Left hindlimb (tissue), 1 donor: ENCODE data around the gene SPDYE6.
A peak's percentile ranks its signal among the peaks of the same experiment; 100 is the strongest.
"Not testable (repeated sequence)": the region's sequence is repeated elsewhere in the genome, so short reads cannot be mapped to it uniquely, and the experiment has no call there.

ENCODE experiments used
- DNase-seq: peaks from one replicate; pipeline ENCODE4 v3.0.0-alpha.2; 2018

The SPDYE6 gene

GRCh38 chr7:102356344-102356743 is at the start of gene SPDYE6:
SPDYE6 (minus strand) TSS chr7:102356444; CDS start chr7:102356023, 421 bp downstream.
- not testable (repeated sequence) for DNase-seq

DNA sequence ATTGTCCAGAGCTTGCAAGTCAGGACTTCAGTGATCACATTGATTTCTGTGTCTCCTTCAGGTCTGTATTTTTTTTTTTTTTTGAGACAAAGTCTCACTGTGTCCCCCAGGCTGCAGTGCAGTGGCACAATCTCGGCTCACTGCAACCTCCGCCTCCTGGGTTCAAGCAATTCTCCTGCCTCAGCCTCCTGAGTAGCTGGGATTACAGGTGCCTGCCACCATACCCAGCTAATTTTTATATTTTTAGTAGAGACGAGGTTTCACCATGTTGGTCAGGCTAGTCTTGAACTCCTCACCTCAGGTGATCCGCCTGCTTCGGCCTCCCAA is 48.6 kb upstream of the SPDYE6 start:
- not testable (repeated sequence) for DNase-seq

DNA sequence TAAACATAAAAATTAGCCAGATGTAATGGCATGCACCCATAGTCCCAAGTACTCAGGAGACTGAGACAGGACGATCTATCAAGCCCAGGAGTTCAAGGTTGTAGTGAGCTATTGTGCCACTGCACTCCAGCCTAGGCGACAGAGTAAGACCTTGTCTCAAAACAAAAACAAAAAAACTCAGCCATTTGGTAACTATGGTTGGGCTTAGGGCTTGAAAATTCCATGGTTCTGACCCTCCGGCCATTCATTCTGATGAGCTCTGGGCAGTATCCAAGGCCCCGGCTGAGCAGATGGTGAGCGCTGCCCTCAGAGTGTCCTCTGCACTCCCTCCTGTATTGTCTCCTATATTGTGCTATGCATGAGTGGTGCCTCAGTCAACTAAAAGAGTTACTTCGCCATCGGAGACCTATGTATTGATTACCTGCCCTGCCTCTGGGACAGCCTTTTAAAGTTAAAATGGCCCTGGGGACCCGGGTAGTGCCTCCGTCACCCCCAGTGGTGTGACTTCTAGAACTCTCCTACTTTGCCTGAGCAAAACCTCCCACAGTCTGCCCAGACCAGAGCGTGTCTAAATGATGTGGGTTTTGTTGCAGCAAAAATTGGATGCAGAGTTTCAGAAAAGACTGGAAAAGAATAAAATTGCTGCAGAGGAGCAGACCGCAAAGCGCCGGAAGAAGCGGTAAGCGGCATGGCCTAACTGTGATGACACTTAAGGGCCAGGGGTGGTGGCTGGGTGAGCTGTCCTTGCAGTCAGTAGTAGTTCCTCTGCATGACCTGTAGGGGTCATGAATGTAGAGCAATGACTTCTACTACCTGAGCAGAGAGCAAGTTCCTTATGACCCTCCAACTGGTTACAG is 48.0 kb upstream of the SPDYE6 start:
- no peak for DNase-seq

DNA sequence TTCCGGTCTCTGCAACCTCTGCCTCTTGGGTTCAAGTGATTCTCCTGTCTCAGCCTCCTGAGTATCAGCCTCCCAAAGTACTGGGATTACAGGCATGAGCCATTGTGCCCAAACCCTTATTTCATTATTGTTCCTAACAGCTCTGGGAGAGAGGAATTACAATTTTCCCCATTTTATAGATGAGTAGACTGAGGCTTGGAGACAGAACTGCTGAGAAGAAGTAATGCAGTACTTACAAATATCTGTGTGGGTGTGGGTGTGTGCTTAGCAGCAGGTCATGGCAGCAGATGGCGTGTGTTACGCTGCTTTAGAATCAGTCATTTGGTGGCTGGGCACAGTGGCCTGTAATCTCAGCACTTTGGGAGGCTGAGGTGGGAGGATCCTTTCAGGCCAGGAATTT is 47.3 kb upstream of the SPDYE6 start:
- DNase-seq, result no peak

DNA sequence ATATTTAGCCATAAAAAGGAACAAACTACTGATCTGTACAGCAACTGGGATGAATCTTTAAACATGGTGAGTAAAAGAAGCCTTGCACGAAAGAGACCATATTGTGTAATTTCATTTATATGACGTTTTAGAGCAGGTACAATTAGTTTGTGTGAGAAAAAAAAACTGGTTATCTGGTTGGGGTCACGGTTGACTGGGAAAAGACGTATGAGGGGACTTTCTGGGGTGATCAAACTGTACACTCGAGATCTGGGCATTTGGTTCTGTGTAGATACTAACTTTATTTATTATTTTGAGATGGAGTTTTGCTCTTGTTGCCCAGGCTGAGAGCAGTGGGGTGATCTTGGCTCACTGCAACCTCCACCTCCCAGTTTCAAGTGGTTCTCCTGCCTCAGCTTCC is 44.1 kb upstream of the SPDYE6 start:
- DNase-seq, result no peak

GRCh38 chr7:102398543-102398942 is 42.3 kb upstream of the SPDYE6 start:
- DNase-seq, result no peak

DNA sequence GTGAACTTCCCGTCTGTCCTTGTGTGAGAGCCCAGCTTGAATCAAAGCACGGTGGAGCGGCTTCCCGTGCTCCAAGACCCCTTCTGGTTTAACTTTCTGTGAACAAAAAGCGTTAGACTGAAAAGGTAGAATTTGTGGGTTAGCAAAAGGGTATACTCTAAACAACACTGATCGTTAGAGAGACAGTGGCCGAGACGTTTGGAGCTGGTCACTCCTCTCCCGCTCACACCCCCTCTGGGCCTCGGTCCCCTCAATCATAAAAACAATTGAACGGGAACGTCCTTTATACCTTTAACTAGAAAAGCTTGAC is 40.4 kb upstream of the SPDYE6 start:
- DNase-seq, result no peak

DNA sequence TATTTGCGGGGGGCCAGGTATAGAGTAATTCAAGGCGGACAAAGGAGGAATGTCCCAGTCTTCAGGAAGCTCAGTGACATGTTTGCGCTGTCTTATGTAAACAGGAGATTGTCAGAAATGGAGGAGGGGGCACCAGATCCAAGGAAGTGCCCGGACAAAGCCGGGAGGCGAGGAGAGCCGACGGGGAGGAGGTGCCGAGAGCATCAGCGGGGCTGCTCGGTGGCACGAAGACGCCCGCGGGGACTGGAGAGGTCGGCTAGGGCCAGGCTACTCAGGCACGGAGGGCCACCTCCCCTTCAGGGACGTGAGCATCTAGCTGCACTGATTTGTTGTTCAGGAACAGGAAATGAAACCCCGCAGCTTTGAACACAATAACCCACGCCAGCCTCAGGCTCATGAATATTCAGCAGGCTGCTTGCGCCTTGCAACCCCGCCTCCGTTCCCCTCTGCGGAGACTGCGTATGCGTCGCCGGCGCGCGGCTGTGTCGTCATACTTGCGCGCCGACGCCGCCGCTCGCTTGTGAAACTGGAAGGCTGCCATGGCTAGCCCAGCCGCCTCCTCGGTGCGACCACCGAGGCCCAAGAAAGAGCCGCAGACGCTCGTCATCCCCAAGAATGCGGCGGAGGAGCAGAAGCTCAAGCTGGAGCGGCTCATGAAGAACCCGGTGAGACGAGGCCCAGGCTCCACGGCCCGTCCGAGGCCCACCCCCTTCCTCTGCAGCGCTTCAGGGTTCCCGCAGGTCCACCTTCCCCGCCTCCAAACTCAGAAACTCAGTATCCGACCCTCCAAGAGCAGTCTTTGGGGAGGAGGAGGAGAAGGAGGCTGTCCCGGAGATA is 39.8 kb upstream of the SPDYE6 start, which contains the start of gene PRKRIP1:
TSS of gene PRKRIP1 (plus strand) at position 491 of the 837 bp plus-strand sequence. CDS start at position 540, 49 bp downstream.
- peak; percentile 90 for DNase-seq

GRCh38 chr7:102395592-102395872 is 39.3 kb upstream of the SPDYE6 start:
- DNase-seq, result no peak

DNA sequence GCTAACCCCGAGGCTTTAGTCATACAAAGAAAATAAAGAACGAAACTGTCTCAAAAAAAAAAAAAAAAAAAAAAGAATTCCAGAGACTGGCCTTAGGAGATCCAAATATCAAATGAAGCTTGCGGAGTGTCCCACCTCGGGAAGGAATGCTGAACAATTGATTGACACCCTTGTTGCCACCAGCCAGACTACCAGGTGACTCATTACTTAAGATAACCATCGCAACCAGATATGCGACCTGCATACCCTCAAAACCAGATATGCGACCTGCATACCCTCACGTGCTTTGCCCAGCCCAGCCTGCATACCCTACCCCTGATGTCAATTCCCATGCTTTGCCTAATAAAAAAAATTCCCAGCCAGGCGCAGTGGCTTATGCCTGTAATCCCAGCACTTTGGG is 37.2 kb upstream of the SPDYE6 start:
- no peak for DNase-seq

GRCh38 chr7:102392330-102392729 is 36.1 kb upstream of the SPDYE6 start:
- DNase-seq, result no peak

- DNase-seq, result peak; percentile 82
These were observed 34.6 kb upstream of the SPDYE6 start for GRCh38 chr7:102390697-102391484.

DNA sequence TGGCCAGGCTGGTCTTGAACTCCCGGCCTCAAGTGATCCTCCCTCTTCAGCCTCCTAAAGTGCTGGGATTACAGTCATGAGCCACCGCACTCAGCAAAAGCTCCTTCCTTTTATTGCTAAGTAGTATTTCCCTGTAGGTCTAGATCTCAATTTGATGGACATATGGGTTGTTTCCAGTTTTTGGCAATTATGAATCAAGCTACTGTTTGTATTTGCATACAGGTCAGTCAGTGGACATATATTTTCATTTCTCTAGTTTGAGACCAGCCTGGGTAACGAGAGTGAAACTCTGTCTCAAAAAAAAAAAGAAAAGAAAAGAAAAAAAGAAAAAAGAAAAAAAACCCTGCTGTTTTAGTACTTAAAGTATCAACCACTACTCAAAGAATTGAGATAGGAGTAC is 33.6 kb upstream of the SPDYE6 start:
- DNase-seq, result no peak

DNA sequence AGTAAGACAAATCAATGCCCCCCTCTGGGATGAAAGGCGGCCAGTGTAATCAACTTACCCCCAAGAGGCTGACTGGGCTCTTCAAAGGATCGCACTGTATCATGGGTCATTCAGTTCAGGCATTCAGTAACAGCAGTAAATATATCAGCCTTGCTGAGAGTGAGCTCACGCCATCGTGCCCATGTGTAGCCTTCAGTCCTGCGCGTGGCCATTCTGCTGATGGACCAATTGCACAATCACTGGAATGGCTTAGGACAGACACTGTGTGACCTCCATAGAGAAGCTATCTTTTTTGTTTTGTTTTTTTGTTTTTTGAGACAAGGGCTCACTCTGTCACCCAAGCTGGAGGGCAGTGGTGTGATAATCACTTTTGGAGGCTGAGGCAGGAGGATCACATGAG is 30.8 kb upstream of the SPDYE6 start:
- no peak for DNase-seq

DNA sequence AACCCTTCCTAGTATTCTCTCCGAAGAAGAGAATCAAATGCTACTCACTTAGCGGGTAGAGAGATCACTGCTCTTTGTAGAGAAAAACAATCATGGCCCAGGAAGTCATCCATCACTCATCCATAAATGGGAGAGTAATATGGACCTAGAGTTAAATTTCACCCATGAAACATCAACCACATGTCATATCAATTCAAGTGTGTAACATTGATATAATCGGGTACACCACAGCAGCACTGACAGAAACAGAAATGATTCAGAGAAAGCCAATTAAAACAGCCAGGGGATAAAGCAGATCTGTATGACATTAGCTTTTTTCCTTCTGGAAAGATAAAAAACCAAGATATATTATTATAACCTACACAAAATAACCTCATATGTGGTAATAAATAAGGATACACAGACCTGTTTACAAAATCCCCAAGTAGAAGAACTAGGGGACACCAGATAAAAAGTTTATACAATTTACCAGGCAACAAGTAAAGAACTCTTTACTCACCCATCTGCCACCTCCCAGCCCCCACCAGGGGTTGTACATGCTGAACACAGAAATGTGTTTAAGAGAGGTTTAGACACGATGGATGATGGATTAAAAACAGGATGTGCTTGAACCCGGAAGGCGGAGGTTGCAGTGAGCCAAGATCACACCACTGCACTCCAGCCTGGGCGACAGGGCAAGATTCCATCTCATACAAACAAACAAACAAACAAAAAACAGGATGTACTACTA is 25.6 kb upstream of the SPDYE6 start:
- DNase-seq, result not testable (repeated sequence)

DNA sequence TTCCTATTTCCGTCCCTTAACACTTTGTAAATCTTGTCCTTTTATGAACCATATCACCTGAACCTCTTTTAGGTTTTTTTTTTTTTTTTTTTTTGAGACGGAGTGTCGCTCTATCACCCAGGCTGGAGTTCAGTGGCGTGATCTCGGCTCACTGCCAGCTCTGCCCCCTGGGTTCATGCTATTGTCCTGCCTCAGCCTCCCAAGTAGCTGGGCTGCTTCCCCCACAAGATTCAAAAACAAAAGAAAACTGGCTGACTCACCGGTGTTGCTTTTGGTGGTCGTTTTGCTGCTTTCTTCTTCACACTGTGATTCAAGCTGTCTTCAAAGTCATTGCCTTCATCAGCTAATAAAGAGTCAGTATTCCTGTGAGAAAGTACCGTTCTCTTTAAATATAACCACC is 24.6 kb upstream of the SPDYE6 start:
- DNase-seq, result not testable (repeated sequence)

DNA sequence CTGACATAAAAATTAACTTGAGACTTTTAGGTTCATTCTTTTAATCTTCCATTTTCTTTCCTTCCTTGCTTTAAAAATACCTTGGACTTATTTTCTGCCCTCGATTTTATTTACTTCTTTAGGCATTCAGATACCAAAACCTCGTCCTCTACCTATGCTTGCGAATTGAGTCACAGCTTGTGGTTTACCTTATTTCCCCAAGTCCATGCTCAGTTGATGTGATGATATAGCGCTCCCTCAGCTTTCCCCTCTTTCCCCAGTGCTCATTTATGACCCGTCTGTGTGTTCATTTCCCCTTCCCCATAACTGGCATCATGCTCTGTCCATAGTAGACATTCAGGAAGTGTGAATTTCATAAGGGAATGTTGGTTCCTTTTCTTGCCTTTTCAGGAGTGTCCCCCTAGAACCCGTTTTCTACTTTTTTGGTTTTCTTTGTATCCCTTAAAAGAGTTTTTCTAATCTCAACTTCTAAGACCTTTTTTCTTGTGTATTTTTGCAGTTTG is 20.8 kb upstream of the SPDYE6 start:
- no peak for DNase-seq

GRCh38 chr7:102372796-102373195 is 16.6 kb upstream of the SPDYE6 start:
- not testable (repeated sequence) for DNase-seq

GRCh38 chr7:102370038-102370437 is 13.8 kb upstream of the SPDYE6 start:
- DNase-seq, result not testable (repeated sequence)

DNA sequence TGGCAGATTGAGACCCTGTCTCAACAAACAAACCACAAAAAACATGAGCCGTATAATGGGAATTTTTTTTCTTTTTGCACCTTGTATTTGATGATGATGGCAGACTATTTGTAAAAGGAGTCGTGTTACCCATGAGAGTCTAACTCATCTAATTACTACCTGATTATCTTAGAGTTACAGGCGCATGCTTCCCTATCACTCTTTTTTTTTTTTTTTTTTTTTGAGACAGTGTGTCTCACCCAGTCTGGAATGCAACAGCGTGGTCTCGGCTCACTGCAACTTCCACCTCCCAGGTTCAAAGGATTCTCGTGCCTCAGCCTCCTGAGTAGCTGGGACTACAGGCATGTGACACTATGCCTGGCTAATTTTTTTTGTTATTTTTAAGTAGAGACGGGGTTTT is 9.1 kb upstream of the SPDYE6 start:
- not testable (repeated sequence) for DNase-seq

- DNase-seq, result not testable (repeated sequence)
These were observed 8.2 kb upstream of the SPDYE6 start for GRCh38 chr7:102364394-102364886.
